T1000 (cell line): Measurements from ENCODE around the gene PLCH1.

Experiments used
- DNase-seq: peaks from one replicate; lab custom pipeline; 2025; ENCODE audit warnings: mixed read lengths; lab: John Stamatoyannopoulos, UW

The PLCH1 gene

GRCh38 chr3:155372281-155372680 is 372.6 kb downstream of the PLCH1 start:
- DNase-seq: no peak

DNA sequence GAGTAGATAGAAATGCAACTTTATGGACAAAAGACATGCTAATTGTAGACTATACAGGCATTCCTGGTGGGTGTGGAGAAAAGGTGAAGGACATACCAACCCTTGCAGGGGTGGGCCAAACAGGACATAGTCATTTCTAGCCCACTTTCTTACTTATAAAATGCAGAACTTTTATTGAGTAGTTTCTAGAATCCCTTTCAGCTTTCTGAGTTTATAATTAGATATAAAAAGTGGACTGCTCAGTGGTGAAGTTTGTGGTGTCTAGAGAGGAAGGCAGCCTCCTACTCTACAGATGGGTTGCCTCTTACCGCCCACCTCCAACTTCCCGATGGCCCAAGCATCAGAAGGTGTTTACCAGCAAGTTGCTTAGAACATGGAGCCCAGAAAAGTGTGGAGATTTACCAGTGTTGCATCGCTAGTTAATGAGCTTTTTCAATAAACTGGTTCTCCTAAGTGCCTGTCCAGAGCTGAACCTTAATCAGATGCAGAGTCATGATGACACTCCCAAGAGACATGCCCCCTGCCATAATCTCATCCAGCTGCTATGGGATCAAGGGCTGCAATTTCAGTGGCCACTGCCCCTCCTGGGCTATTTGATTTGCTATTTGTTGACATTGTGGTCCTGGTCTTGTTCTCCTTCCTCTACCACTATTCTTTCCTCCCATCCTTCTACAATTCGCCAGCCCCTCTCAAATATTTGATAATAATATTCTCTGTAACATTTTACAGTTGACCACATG is 373.9 kb downstream of the PLCH1 start:
- no peak for DNase-seq

- DNase-seq: no peak
These were observed 374.7 kb downstream of the PLCH1 start for GRCh38 chr3:155370198-155370597.

- DNase-seq: no peak
These were observed 375.1 kb downstream of the PLCH1 start for GRCh38 chr3:155369735-155370134.

GRCh38 chr3:155369244-155369643 is 375.6 kb downstream of the PLCH1 start:
- DNase-seq: no peak

DNA sequence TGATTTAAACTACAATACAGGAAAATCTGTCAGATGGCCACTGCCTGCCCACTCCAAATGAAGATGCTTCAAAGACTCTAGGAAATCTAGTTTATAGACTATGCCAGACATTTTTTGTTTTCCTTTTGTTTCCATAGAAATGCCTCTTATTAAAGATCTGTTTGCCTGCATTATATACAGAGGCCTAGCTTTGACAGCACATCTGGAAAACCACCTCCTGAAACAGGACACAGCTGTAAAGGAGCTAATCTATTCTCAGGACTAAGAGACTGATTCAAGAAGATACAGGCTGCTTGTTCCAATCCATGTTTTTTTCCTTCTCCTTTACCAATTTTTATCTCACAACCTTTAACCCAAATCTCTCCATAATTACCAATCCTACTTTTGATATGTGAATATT is 376.1 kb downstream of the PLCH1 start:
- no peak for DNase-seq

GRCh38 chr3:155367506-155367905 is 377.4 kb downstream of the PLCH1 start:
- no peak for DNase-seq

DNA sequence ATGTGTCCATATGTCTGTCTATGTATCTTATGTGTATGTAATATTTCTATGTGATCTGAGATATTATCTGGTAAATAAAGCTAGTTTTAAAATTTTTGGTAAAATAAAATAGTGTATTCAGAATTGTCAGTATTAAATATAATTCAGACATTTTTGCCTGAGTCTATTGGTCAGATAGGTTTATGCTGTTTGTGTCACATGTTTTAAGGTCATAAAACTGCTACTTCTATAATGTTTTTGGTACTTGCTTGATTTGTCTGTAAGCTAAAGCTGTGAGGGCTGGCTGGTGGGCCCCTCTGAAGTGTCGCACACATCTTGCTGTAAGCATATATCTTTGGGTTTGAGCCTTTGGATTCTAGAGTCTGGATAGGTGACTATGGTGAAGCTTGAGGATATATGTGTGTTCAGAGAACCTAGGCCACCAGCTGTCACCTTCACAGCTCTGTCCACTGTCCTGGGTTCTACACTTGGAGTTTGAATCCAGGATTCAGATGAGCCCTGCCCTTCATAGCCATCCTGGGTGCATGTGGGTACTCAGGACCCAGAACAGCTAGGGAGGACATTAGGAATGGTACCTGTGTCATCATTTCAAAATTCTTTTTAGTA is 379.6 kb downstream of the PLCH1 start:
- DNase-seq: no peak

DNA sequence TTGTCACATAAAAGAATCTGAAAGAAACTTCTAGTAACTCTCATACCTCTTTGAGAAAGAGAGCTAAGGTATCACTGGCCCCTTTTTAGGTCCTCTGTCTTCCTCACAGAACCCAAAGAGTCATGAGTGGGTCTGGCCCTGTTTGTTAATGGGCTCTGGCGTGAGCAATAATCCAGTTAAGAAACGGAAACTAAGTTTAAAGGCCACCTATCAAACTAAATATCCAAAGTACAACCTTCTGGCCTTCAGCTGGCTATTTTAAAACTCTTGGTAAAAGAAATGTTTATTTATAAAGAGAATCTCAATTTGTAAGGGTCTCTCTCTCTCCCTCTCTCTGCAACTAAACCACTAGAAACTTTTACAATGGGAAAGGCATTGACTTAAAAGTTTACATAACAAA is 380.4 kb downstream of the PLCH1 start:
- DNase-seq: no peak

- no peak for DNase-seq
These were observed 381.2 kb downstream of the PLCH1 start for GRCh38 chr3:155363690-155364070.

DNA sequence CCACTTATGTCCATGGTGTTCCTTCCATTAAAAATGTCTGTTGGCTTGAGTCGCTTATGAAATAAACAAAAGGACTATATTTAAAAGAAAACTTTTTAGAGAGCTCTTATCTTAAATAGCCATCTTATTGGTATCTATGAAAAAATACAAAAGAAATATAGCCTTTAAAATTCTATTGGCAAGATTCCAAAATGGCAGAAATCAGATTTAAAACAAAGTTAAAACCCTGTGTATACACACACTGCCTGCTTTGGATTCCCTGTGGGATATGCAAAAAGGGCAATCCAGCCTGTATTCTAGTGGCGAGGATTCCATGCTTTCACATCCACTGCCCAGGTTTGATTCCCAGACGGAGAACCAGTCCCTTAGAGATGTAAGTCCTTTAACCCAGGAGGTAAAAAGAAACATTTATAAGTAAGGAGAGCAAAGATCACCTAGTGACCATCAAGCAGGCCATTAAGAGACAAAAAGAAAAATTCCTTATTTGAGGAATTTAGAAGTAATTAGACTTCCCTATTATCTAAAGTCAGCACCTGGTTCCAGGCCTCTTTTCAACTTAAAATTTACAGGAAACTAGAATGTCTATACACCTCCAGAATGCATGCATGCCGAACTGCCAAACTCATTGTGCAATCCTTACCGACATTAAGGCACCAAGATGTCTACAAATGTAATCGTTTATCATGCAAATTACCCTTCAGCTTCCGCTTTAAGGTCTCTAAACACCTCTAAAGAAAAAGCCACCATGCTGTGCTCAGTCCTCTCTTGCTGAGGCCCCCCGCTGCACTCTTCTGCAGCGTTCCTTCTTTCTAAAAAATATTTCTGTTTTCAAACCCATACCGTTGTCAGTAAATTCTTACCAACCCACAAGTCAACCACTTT is 381.8 kb downstream of the PLCH1 start:
- no peak for DNase-seq

DNA sequence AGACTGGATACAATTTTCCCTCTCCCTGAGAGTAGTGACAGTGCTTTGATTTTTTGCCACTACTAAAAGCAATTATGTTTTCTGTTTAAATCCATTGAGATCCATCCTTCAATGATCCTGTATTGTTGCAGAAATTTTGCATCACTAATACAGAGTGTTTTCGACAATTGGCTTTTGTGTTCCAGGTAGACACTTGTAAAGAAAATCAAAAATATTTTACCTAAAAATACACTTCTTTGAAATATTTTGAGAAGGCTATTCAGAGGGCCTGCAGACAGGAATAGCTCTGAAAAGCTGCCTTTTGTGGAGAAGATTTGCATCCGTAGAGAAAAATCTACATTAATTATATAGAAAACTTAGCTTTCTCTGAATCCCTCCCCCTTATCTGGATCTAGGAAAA is 384.6 kb downstream of the PLCH1 start:
- DNase-seq: no peak

DNA sequence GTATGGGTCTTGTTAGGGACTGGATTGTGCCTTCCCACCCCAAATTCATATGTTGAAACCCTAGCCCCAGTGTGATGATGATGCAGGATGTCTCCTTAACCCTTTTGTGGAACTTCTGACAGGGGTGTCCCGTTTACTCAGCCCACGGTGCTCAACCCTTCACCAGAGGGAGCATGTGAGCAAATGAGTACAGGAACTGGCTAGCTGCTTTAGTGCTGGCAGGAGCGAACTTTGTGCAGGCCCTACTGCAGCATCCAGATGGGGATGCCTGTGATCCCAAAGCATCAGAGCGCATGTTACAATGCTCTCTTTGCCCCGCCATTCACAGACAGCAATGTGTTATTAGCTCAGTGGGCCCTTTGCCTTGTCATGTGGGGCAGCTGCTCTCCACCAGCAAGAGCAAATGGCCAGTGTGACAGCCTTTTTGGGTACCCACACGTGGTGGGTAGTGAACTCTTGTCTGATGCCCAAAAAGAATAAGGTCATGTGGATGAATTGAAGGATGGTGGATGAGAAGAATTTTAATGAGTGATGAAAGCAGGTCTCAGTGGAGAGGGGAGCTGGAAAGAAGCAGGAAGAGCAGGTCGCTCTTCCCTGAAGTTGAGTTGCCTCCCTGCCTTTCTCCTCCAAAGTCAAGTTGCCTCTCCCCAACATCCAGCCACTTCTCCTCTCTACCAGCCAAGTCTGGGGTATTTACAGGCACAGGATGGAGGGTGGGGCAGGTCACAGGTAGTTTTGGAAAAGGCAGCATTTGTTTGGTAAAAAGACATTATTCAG is 388.1 kb downstream of the PLCH1 start:
- DNase-seq: no peak

DNA sequence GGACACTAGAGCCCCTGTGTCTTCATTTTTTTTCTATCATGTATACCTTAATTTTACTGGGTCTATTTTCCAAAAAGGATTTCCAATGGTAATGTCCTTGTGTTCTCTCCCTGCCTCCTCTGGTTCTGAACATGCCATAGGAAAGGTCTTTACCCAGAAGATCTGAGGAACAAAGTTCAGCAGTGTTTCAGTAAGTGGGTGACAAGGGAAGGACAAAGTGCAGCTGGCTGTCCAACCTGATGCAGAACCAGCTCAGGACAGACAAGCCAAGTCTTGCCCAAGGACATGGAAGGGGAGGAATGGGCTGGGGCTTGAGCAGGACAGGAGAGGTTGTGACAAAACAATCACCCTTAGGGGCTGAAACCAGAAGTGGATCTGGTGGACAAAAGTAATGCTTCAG is 390.2 kb downstream of the PLCH1 start:
- no peak for DNase-seq

DNA sequence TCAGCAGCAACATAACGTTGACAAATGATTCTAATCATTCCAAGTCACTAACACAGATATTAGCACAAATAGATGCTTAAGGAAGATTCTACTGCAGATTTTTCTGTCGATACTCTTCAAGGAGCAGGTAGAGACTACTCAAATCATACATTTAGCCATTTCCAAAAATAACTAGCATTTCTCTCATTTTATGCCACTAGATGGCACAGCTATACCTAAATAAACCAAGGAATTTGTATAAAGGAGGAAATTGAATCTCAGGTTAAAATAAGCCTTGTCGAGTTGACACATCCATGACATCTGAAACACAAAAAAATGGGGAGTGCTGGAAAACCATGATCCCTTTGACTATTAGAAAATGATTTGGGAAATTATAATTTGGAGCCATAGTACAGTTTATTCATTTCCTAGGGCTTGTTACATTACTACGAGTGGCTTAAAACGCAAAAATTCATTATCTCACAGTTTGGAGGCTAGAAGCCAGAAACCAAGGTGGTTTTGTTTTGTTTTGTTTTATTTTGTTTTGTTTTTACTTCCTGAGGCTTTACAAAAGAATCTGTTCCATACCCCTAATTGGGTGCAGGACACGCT is 391.9 kb downstream of the PLCH1 start:
- DNase-seq: no peak

- no peak for DNase-seq
These were observed 394.3 kb downstream of the PLCH1 start for GRCh38 chr3:155350571-155350970.

DNA sequence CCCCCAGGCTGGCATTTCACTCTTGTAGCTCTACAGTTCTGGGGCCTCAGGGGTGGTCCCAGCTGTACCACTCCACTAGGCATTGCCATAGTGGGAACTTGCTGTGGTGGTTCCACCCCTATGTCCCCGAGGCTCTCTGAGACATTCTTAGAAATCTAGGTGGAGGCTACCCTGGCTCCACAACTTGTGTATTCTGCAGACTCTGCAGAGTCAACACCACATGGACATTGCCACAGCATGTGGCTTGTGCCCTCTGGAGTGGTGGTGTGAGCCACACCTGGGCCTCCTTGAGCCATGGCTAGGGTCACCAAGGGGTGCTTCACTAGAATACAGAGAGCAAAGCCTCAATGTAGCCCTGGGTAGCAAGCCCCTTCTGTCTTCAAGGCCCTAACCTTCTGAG is 397.0 kb downstream of the PLCH1 start:
- no peak for DNase-seq

DNA sequence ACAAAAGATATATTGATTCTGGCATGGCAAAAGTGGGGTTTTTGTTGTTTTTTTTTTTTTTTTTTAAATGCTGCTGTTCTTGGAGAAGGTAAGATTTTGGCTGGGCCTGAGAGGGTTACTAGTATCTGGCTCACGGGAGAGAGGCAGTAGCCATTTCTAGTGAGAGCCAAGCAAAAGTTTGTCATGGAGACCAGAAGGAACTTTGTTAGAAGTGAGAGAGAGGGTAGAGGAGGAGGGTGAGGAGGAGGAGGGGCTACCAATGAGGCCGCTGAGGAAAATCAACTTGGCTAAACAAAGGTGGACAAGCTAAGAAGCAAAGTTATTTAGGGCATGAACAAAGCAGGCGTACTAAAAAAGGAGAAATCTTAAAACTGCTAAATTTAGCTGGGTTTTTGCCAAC is 402.5 kb downstream of the PLCH1 start:
- no peak for DNase-seq

GRCh38 chr3:155339052-155339451 is 405.8 kb downstream of the PLCH1 start:
- DNase-seq: no peak

DNA sequence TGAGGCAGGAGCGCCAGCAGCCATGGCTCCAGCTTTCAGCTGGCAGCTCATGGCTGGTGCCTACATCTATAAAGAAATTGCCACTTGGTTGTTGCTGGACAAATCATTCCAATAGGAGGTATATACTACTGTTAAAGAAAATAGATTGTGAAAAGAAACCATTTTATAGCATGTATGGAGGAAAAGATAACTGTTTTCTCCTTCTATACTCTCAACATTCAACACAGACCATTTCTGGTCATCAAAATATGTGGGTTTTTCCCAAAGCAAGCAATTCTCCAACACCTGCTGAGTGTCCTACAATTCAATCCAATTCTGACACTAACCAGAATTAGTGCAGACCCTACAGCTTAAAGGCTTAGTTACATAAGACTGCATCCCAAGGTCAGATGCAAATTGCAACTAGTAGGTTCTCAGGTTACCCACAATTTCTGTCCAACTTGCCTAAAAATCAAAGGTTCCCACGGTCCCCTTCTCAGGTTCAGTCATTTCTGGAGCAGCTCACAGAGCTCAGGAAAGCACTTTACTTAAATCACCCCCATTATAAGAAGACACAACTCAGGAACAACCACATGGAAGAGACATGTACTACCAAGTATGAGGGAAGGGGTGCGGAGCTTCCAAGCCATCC is 409.0 kb downstream of the PLCH1 start:
- DNase-seq: no peak
